Measurements from ENCODE around the gene PDIA5.

The PDIA5 gene

GRCh38 chr3:123158899-123159390, 92.1 kb downstream of the PDIA5 start:
- in situ Hi-C loops (cut with HindIII; ENCODE audit: low sequenced_read_pairs) = no loop called here

GRCh38 chr3:123159926-123160635, 93.3 kb downstream of the PDIA5 start:
- in situ Hi-C loops (cut with HindIII; ENCODE audit: low sequenced_read_pairs) = no loop called here

- in situ Hi-C loops (cut with HindIII; ENCODE audit: low sequenced_read_pairs) = no loop called here
Observed at GRCh38 chr3:123161167-123161566, 94.3 kb downstream of the PDIA5 start.

GRCh38 chr3:123163141-123163540, 96.3 kb downstream of the PDIA5 start:
- in situ Hi-C loops (cut with HindIII; ENCODE audit: low sequenced_read_pairs) = no loop called here

GRCh38 chr3:123165163-123165562, 98.3 kb downstream of the PDIA5 start:
- in situ Hi-C loops (cut with HindIII; ENCODE audit: low sequenced_read_pairs) = no loop called here

GRCh38 chr3:123167686-123168085, 100.9 kb downstream of the PDIA5 start:
- in situ Hi-C loops (cut with HindIII; ENCODE audit: low sequenced_read_pairs) = no loop called here

GRCh38 chr3:123168122-123168521, 101.3 kb downstream of the PDIA5 start:
- in situ Hi-C loops (cut with HindIII; ENCODE audit: low sequenced_read_pairs) = no loop called here

- in situ Hi-C loops (cut with HindIII; ENCODE audit: low sequenced_read_pairs) = no loop called here
Observed at GRCh38 chr3:123168605-123169004, 101.8 kb downstream of the PDIA5 start.

- in situ Hi-C loops (cut with HindIII; ENCODE audit: low sequenced_read_pairs) = no loop called here
Observed at GRCh38 chr3:123169492-123169929, 102.7 kb downstream of the PDIA5 start.

GRCh38 chr3:123169930-123170329, 103.1 kb downstream of the PDIA5 start:
- in situ Hi-C loops (cut with HindIII; ENCODE audit: low sequenced_read_pairs) = no loop called here

GRCh38 chr3:123180791-123181190, 114.0 kb downstream of the PDIA5 start:
- in situ Hi-C loops (cut with HindIII; ENCODE audit: low sequenced_read_pairs) = loop anchor here (5.0 kb wide), 1 partner anchor 53 kb away; no protein-coding TSS in a partner anchor

- in situ Hi-C loops (cut with HindIII; ENCODE audit: low sequenced_read_pairs) = no loop called here
Observed at GRCh38 chr3:123186695-123187094, 119.9 kb downstream of the PDIA5 start.

GRCh38 chr3:123188058-123188457, 121.2 kb downstream of the PDIA5 start:
- in situ Hi-C loops (cut with HindIII; ENCODE audit: low sequenced_read_pairs) = no loop called here

- in situ Hi-C loops (cut with HindIII; ENCODE audit: low sequenced_read_pairs) = no loop called here
Observed at GRCh38 chr3:123193448-123194101, 126.8 kb downstream of the PDIA5 start.

- in situ Hi-C loops (cut with HindIII; ENCODE audit: low sequenced_read_pairs) = no loop called here
Observed at GRCh38 chr3:123194552-123194951, 127.7 kb downstream of the PDIA5 start.

GRCh38 chr3:123198372-123198771, 131.5 kb downstream of the PDIA5 start:
- in situ Hi-C loops (cut with HindIII; ENCODE audit: low sequenced_read_pairs) = no loop called here

GRCh38 chr3:123201223-123201556, 134.4 kb downstream of the PDIA5 start:
- in situ Hi-C loops (cut with HindIII; ENCODE audit: low sequenced_read_pairs) = no loop called here

- in situ Hi-C loops (cut with HindIII; ENCODE audit: low sequenced_read_pairs) = no loop called here
Observed at GRCh38 chr3:123201557-123202427, 135.0 kb downstream of the PDIA5 start, which contains the start of gene SEC22A. Gene SEC22A, plus strand, starts transcription at chr3:123201943. Its CDS starts 7,275 bp downstream, at chr3:123209218.

GRCh38 chr3:123202451-123202850, 135.6 kb downstream of the PDIA5 start:
- in situ Hi-C loops (cut with HindIII; ENCODE audit: low sequenced_read_pairs) = no loop called here
